Stimulated activated CD4-positive, alpha-beta T cell treated with anti-CD3 and anti-CD28 coated beads, Interleukin-15, amount 100 ng/mL, for 48 hours (primary cell): ENCODE measurements around the gene NTN1.

Source experiments
- DNase-seq, 2 donors: peaks; one replicate each; pipeline ENCODE4 v3.0.0-alpha.2; 2020; ENCODE audit warnings: low read depth in 2 of 2

NTN1 gene

DNA sequence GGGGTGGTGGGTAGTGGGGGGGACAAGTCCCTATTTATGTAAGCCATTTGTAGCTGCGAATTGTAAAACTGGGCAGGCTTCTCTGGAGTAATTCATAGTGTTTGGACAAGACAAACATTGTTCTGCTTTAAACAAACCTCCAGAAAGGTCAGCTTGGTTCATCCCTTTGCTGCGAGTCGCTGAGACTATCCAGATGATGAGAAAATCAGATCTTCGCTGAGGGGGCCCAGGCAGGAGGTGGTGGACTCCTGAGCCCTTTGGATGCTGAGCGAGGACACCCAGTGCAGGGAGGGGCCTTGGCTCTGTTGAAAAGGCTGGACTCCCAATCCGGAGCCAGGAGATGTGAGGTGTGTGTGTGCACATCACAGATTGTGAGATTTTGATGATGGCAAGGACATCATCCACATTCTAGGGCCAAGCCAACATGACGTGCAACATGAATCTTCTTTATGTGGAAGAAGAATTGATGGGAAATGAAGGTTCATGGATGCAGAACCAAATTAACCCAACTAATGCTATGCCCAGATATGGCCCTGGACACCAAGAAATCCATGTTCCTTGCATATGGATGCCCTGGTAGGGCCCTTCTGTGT, 15.0 kb upstream of the NTN1 start:
- no peak for DNase-seq

- no peak for DNase-seq
Observed at GRCh38 chr17:9007052-9007714, 14.1 kb upstream of the NTN1 start.

GRCh38 chr17:9009096-9009495, 12.2 kb upstream of the NTN1 start:
- no peak for DNase-seq

GRCh38 chr17:9009737-9010136, 11.6 kb upstream of the NTN1 start:
- DNase-seq, result no peak

GRCh38 chr17:9011001-9011400, 10.3 kb upstream of the NTN1 start:
- no peak for DNase-seq

DNA sequence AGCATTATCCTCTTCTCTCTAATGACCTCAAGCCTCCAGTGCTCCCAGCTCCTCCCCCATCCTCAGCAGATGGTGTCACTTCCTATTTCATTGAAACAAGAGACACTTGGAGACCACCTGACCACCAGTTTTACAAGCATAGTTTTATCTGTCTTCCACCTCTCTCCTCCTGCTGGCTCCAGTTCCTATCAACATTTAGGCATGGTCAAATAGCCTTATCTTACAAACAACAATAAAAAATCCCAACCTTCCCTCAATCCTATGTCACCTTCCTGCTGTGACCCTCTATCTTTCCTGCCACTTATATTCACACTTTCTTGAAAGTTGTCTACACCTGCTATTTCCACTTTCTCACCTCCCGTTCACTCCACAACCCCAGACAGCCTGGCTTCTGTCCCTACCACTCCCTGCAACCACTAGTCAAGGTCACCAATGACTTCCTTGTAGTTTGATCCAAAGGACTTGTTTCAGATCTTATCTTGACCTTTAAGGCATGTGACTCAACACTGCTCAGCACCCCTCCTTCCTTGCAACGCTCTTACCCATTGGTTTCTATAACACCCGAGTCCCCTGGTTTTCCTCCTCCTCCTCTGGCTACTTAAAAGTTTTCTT, 4.3 kb upstream of the NTN1 start:
- DNase-seq, result no peak

GRCh38 chr17:9018726-9019125, 2.6 kb upstream of the NTN1 start:
- no peak for DNase-seq

- DNase-seq, result no peak
Observed at GRCh38 chr17:9020096-9020823, 1.1 kb upstream of the NTN1 start.

DNA sequence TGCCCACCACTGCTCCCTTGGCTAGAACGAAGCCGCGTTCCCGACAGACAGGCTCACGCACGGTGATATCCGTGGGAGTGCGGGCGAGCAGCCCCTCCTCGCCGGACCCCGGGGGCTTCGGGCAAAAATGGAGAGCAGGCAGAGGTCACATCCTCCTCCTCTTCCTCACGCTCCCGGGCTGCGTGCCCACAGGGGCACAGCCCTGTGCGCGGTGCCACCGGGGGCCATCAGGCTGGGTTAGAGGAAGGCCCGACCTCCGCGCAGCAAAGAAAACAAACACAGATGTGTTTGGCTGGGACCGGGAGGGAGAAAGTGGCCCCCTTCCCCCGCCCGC, 519 bp upstream of the NTN1 start:
- no peak for DNase-seq

- no peak for DNase-seq
Observed at GRCh38 chr17:9021992-9022572, 772 bp downstream of the NTN1 start.

- DNase-seq, result no peak
Observed at GRCh38 chr17:9022573-9023391, 1.5 kb downstream of the NTN1 start.

GRCh38 chr17:9023392-9024218, 2.3 kb downstream of the NTN1 start:
- DNase-seq, result no peak

DNA sequence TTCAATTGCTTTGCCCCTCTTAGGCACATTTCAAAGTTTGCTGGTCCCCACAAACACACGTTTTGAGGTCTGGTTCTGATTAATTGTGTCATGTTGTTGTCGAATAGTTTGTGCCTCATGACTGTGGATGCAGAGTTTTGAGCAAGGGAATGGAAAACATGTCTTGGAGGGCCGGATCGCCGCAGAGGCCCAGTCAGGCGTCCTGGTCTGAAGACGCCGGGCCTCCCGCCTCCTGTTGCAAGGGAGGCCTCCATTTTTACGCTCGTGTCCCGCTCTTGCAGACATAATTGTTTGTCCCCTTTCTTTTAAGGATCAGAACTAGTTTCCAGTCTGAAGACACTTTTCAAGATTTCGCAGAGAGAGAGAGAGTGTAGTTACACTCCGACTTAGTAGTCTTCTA, 3.2 kb downstream of the NTN1 start:
- no peak for DNase-seq

DNA sequence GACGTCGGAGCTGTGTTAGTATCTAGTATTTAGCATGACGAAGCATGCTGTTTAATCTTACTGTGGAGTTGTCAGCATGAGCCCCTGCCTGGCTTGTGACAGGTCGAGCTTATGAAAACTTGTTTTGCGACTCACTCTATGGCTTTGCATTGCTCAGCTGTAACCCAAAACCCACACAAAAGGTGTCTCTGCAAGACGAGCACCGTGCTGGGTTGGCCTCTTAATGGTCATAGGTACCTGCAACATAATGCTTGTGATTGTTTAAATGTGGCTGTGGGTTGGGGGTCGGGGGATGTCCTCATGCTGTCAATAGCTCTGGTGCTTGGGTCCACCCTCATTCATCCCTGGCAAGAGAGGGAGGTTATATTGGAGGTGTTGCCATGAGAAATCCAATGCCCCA, 5.4 kb downstream of the NTN1 start:
- DNase-seq, result no peak

- DNase-seq, result no peak
Observed at GRCh38 chr17:9028202-9028987, 7.1 kb downstream of the NTN1 start.

DNA sequence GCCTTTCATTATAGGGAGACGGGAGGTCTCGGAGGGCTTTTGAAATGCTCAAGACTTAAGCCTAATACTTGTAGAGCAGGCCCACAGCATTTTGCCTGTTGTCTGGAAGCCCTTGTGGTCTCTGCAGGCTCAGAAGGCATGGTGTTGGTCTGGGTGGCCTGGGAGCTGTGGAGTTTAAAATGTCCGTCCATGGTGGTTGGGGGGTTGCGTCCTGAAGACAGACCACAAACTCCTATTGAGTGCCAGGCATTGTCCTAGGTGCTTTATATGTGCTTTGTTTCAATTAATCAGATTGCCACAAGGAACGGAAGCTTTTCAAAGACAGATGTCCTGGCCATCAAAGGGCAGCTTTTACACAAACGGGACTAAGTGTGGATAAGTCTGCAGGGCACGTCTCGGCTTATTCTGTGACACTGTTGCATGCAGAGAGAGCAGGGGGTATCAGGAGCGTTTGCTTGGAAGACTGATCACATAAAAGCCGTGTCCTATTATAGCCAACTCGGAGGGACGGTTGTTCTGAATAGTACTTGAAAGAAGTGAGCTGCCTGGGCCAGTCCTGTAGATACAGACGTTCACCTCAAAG, 7.8 kb downstream of the NTN1 start:
- DNase-seq, result no peak

GRCh38 chr17:9032151-9032550, 10.8 kb downstream of the NTN1 start:
- no peak for DNase-seq

- DNase-seq, result no peak
Observed at GRCh38 chr17:9032583-9032982, 11.3 kb downstream of the NTN1 start.

DNA sequence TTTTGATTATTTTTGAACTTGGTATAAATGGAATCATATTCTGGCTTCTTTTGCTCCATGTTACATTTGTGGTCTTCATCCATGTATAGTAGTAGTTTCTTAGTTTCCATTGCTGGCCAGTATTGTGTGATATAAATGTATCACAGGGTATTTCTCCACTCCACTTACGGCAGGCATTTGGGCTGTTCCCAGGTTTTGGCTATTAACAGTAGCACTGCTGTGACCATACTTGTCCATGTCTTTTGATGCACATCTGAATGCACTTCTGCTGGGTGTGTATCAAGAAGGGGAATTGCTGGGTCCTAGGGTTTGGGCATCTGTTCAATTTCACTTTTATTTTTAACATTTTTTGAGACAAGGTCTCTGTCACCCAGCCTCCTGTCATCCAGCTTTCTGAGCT, 13.9 kb downstream of the NTN1 start:
- no peak for DNase-seq

GRCh38 chr17:9036336-9036735, 15.0 kb downstream of the NTN1 start:
- no peak for DNase-seq
